ENCODE measurements around the gene DIS3L2. TPM values are rescaled to one million over a fixed set of nuclear protein-coding genes. Genes with fewer than 3 reads are reported as not detected.

DIS3L2 gene
- total and polyA plus RNA-seq, 2 of the 4 experiments (the other 2 are of a cell fraction), result 14.7 to 19.2 TPM

- DNase-seq, result no peak
- Histone ChIP-seq H3K23ac (ENCODE audit: low read depth, low read length) (no peak overlapping the region), H3K9ac (ENCODE audit: low read depth, low read length) (no peak overlapping the region), H3K56ac (ENCODE audit: extremely low read depth, insufficient read depth, low read length) (no peak overlapping the region), H4K20me1 (ENCODE audit: insufficient read depth, low read length) (no peaks in the 10 kb centered on the region; the same call in 1 of the 2 replicates), H3K27ac (ENCODE audit: insufficient read depth, low read length) (no peak overlapping the region), H2BK120ac (ENCODE audit: low read depth, low read length) (no peak overlapping the region), H4K8ac (ENCODE audit: low read depth in 2 of 2, low read length in 2 of 2) (no peak overlapping the region), H3K4me3 (ENCODE audit: insufficient read depth, low read depth, low read length) (no peak overlapping the region), H2AK5ac (ENCODE audit: low read depth, low read length) (no peak overlapping the region), H2BK5ac (ENCODE audit: low read depth, low read length, poor library complexity, severe bottlenecking) (no peak overlapping the region), H3K14ac (replicated peaks; ENCODE audit: low read depth, low read length) (no peak overlapping the region), H4K91ac (ENCODE audit: insufficient read depth, low read depth, low read length) (no peak overlapping the region), H2AFZ (replicated peaks; ENCODE audit: low read length, poor library complexity) (no peak overlapping the region), H3K4ac (ENCODE audit: low read depth, low read length) (no peak overlapping the region), H3K4me1 (ENCODE audit: control insufficient read depth, insufficient read depth, low read length) (peaks cover 7% of the 10 kb centered on the region), H2AK9ac (replicated peaks; ENCODE audit: low read depth, low read length, poor library complexity) (no peak overlapping the region), H3K79me1 (ENCODE audit: low read depth in 1 of 2, low read length in 2 of 2) (peaks cover 3% of the 10 kb centered on the region in 2 experiments; a peak in 2 of 4 replicates), H3K4me2 (ENCODE audit: low read depth, low read length) (no peak overlapping the region), H3K36me3 (ENCODE audit: control insufficient read depth, insufficient read depth, low read length) (no peaks in the 10 kb centered on the region; the same call in 1 of the 2 replicates), H3K18ac (ENCODE audit: low read depth, low read length) (no peak overlapping the region), H3K27me3 (ENCODE audit: control insufficient read depth, insufficient read depth, low read length) (no peaks in the 10 kb centered on the region), H4K5ac (ENCODE audit: low read depth, low read length) (no peak overlapping the region), H3K9me3 (ENCODE audit: control insufficient read depth, insufficient read depth, low read length) (no peaks in the 10 kb centered on the region), H3K9me1 (ENCODE audit: insufficient read depth, low read length) (peaks cover 4% of the 10 kb centered on the region; the same call in 1 of the 2 replicates), H2BK15ac (ENCODE audit: low read depth, low read length) (no peak overlapping the region), H2BK20ac (ENCODE audit: low read depth, low read length) (no peak overlapping the region)
- dilution Hi-C loops (cut with HindIII; ENCODE audit: low sequenced_read_pairs, unreplicated experiment) (no loop called here), in situ Hi-C loops (cut with MboI; ENCODE audit: low sequenced_read_pairs) (no loop called here), intact Hi-C loops (cut with micrococcal nuclease) (loop anchor here (5.0 kb wide), 2 partner anchors 186 to 301 kb away; no protein-coding TSS in a partner anchor)
- CTCF ChIA-PET, result interaction anchor here (1.0 to 3.5 kb wide), 3 partner anchors 16 to 235 kb away, joined by 3 to 34 read pairs (median 5); partner anchors contain the start of gene NPPC
- BruUV-seq (replicated peaks), result no TSS peak
- WGBS, 2 experiments (ENCODE audit: extremely low coverage in 2 of 2, insufficient read length in 1 of 2), result 100% methylated on average over 1 of the region's 1 CpG; no CpG with 5 or more reads in 1 of the 2 experiments
- no peak for ATAC-seq (ENCODE audit: low read depth)
- POLR2A ChIA-PET (ENCODE audit: unreplicated experiment), result no interaction called here
- no peak for TF ChIP-seq NFE2L2 (IDR thresholded peaks at IDR 0.05; ENCODE audit: low read depth, low read length)
These were observed 180.1 kb downstream of the DIS3L2 start for GRCh38 chr2:232141591-232141990.
